Measurements from ENCODE around the gene MYADML2.
"Not testable (repeated sequence)": the region's sequence is repeated elsewhere in the genome, so short reads cannot be mapped to it uniquely, and the experiment has no call there.

Gene MYADML2, protein sequence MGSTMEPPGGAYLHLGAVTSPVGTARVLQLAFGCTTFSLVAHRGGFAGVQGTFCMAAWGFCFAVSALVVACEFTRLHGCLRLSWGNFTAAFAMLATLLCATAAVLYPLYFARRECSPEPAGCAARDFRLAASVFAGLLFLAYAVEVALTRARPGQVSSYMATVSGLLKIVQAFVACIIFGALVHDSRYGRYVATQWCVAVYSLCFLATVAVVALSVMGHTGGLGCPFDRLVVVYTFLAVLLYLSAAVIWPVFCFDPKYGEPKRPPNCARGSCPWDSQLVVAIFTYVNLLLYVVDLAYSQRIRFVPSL

DNA sequence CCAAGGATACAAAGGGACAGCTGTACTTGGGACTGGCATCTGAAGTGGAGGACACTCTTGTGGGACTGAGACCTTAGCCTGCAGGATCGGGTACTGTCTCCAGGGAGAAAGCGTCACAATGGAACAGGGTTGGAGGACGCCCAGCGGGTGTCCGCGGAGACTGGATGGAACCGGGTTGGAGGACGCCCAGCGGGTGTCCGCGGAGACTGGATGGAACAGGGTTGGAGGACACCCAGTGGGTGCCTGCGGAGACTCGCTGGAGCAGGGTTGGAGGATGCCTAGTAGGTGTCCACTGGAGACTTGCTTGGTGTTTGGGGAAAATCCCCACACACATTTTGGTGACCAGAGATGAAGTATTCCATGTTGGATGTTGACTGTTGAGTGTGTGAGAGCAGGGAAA is at the start of gene MYADML2:
MYADML2 (minus strand) TSS at position 45 of the 400 bp plus-strand sequence. CDS start 5,492 bp downstream, outside the sequence.
- DNase-seq (ENCODE audit: low spot score) (no peak), FAIRE-seq (no peak)

DNA sequence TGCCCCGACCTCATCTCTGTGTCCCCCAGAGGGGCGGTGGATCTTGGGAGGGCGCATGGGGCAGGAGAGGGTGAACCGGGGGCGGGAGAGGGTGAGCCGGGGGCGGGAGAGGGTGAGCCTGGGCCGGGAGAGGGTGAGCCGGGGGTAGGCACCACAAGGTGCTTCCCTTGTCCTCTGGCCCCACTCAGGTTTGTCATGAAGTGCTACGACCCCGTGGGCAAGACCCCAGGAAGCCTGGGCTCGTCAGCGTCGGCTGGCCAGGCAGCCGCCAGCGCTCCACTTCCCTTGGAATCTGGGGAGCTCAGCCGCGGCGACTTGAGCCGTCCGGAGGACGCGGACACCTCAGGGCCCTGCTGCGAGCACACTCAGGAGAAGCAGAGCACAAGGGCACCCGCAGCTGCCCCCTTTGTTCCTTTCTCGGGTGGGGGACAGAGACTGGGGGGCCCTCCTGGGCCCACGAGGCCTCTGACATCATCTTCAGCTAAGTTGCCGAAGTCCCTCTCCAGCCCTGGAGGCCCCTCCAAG is 49.3 kb upstream of the MYADML2 start:
- no peak for FAIRE-seq

DNA sequence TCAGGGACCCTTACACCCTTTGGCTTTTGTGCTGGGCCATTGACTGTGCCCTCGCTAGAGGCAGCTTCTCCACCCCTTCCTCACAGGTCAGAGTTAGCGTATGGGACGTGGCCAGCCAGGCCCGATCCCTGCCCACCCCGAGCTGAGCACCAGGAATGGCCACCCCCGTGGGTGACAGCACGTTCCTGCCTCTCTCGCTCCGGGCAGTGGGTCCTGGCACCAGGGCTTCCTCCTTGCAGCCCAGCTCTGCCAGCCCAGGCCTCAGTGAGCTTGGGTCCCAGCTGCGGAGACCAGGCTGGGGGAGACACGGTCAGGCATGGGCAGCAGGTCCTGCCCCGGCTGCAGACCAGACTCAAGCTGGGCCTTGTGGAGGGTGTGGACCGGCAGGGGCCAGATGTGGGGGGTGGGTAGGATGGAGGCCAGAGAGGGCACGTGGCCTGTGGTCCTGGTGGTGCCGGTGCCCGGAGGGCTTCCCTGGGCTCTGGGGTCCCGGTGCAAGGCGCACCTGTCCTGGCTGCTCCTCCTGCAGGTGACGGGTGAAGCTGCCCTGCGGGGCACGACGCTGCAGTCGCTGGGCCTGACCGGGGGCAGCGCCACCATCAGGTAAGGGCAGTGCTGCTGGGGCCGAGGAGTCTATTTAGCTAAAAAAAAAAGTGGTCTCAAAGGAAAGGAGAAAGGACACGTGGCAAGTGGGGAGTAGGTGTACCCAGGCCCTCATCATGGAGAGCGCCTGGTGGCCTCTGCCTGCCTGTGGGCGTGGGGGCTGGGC is 48.6 kb upstream of the MYADML2 start:
- FAIRE-seq: no peak
- DNase-seq (ENCODE audit: low spot score): no peak

More for the DNA sequence above, 49.3 kb upstream of the MYADML2 start:
- no peak for DNase-seq (ENCODE audit: low spot score)

DNA sequence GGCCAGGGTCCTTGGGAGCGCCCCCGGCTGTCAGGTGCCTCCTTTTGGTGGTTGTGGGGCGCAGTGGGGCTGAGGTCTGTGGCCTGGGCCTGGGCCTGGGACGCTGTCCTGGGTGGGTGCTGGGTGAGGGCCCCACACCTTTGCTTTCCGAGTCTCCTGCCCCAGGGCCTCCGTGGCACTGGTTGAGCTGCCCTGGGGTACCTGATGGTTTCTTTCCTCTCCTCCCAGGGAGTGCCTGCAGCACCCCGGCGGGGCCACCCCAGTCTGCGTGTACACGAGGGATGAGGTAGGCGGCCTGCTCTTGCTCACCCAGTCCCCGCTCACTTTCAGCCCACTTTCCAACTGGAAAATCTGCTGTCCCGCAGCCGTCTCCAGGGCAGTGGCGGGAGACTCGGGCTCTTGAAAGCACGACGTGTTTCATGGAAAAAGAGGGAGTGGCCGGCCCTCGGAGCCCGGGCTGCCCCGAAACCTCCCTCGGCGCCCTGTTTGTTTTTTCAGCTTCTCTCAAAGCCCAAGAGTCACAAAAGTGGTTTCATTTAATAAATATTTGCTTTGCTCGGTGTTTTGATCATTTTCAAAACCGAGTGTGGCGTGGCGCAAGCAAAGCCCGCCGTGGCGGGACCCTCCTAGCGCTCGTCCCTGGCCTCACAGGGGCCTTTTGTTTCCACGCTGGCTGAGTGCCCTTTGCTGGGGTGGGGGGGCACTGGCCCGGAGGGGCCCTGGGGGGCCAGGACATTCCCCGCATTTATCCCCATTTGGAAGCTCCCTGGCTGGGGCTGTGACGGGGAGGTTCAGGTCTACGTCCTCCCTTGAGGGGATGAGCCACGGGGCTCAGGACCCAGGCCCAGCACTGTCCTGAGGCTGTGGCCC is 47.8 kb upstream of the MYADML2 start:
- DNase-seq (ENCODE audit: low spot score) (no peak), FAIRE-seq (no peak)

DNA sequence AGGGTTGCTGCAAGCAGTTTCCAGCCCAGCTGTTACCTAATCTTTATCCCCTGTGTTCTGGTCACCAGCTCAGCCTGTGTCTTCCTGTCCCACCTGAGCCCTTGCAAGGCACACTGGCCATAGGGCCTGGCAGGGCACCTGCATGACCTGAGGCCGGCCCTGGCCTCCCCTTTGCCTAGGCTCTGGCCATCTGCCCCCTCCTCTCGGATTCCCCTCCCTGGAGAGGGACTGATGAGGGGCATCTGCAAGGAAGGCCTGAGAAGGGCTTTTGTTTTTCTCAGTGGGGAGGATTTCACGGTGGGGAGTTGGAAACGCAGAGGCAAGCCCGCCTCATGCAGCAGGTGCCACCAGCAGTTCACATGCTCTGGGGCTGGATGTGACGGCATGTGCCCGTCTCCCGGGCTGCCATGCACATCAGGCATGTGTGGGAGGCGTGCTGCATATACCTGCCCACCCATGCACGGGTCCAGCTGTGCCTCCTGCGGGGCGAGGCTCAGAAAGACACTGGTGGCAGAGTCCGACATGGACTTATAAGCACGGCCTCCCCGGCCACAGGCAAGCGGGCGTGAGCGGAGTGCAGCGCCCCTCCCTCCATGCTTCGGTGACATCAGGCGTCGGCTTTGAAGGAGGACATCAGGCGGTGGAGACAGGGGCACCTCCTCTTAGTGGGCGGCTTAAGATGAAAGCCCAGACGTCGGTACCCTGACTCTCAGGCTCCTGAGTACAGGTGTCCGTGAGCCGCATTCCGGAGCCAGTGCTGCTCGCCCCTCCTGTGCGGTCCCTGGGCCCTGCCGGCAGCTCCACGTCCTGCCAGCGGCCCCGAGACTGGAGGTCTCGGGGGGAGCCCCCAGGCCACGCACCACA is 46.9 kb upstream of the MYADML2 start:
- FAIRE-seq (no peak), DNase-seq (ENCODE audit: low spot score) (no peak)

DNA sequence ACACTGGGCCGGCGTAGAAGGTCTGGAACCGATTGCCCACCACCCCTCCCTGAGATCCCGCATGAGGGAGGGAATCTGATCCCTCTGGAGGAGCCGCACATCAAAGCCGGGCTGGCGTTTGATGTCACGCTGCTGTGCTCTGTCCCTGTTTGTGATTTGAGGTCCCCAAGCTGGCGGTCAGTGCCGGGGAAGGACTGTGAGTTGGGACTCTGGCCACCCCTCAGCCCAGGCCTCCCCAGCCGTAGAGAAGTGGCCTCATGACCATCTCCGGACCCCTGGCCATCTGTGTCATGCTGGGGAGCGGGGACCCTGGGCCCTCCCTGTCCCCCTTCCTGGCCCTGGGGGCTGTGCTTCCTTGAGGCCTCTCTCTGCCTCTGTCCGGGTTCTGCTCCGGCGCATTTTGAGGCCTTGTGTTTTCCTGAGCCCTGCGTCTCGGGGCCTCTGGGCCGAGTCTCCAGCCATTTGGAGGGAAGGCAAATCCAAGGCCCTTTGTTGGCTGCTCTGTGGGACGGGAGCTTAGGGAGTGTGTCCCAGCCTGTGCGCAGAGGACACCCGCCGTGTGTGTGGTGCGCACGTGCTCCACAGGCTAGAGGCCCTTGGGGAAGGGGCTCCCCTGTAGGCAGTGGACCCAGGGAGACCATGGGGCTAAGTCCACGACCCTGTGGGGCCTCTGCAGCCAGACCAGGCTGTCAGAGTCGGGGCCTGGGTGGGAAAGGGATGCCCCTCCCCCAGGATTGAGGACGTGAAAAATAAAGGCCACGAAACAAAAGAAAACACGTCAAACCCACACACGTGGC is 45.5 kb upstream of the MYADML2 start:
- DNase-seq (ENCODE audit: low spot score) (no peak), FAIRE-seq (no peak)

DNA sequence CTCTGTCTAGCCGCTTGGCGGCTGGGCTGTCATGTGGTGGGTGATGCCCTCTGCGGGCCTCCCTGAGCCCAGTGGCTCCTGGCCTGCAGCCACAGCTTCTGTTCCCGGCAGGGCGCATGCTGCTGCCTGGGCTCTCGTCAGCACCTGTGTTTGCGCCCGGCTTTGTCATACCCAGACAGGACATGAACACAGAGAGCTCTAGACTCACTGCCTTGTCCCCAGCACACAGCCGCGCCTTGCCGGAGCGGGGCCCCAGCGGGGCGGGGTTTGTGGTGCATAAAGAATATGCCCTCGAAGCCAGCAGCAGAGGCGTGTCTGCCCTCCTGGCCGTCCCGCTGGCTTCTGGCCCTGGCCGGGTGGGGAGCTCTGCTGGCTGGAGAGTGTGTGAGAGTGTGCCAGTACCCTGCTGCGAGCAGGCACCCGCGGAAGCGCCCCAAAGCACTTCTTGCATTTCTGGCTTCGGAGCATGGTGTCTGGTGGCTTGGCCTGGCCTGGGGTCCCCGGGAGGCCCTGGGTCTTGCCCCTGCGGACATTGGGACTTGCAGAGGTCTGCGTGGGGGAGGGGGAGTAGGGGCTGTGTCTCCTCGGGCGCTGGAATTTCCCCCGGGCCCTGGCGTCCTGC is 44.8 kb upstream of the MYADML2 start:
- DNase-seq (ENCODE audit: low spot score) (peak; percentile 72), FAIRE-seq (no peak)

DNA sequence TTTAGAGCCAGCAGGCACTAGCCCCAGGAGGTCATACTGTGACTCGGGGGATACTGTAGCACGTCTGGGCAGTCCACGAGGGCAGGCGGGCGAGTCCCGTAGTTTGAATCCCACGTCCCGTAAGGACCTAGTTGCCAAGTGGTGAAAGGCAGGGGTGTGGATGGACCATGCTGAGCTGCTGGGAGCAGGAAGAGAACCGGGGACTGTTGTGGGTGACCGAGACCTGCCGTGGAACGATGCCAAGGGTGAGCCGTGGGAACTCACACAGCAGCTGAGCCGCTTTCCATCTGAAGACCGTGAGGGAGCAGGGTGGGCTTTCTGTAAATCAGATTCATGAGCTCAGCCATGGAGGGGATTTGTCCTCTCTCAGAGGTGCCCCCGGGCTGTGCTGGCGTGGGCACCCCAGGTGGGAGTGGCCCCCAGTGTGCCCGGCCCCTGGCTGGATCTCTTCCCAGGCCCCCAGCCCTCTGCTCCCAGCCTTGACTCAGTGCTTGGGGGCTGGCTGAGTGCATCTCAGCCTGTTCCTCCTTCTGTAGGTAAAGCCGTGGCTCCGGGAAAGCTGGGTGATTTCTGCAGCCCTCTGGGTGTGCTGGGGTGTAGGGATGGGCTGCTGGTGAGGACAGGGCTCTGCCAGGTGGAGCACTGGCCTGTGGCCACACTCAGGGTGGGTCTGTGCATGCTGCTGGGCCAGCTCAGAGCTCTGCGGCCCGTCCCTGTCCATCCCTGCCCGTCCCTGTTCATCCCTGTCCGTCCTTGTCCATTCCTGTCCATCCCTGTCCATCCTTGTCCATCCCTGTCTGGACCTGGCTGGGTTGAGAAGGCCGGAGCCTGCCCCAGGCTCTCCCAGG is 44.0 kb upstream of the MYADML2 start:
- FAIRE-seq (no peak), DNase-seq (ENCODE audit: low spot score) (no peak)

DNA sequence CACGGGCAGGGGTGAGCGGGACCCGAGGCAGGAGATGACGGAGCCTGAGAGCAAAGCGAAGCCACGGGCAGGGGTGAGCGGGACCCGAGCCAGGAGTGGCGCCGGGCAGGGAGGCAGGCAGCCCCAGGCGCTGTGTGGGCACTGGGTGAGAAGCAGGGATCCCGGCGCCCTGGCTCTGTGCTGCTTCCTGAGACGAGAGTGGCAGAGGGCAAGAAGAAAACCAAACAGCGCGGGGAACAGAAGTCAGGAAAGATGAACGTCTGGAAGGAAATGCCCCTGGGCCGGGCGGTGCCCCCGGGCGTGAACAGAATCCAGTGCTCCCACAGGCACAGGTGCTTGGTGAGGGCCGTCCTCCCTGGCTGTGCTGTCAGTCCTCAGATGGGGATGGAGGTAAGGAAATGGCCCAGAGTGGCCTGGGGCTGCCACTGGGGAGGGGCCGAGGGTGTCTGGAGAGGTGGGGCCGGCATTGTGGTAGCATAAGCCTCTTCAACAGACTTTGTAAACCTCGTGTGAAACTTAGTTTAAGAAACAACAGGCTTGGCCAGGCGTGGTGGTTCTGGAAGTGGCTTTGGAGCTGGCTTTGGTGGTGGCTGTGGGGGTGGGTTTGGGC is 40.2 kb upstream of the MYADML2 start:
- FAIRE-seq: no peak

DNA sequence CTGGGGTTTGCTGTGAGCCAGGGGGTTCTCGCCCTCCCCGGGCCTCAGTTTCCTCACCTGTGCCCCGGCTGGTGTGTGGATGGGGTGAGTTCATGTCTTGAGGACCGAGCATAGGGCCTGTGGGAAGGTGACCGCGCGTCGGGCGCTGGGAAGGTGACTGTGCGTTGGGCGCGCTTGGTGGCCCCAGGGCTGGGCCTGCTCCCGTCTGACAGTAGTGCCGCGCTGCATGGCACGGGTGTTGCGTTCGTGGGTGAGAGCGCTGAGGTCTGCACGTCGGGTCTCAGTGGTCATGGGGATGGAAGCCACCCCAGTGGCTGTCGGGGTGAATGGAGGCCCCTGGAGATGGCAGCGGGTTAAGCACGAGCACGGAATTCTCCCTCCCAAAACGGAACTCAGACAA is 39.6 kb upstream of the MYADML2 start:
- no peak for FAIRE-seq
- no peak for DNase-seq (ENCODE audit: low spot score)

More for the DNA sequence above, 40.2 kb upstream of the MYADML2 start:
- DNase-seq (ENCODE audit: low spot score): no peak

DNA sequence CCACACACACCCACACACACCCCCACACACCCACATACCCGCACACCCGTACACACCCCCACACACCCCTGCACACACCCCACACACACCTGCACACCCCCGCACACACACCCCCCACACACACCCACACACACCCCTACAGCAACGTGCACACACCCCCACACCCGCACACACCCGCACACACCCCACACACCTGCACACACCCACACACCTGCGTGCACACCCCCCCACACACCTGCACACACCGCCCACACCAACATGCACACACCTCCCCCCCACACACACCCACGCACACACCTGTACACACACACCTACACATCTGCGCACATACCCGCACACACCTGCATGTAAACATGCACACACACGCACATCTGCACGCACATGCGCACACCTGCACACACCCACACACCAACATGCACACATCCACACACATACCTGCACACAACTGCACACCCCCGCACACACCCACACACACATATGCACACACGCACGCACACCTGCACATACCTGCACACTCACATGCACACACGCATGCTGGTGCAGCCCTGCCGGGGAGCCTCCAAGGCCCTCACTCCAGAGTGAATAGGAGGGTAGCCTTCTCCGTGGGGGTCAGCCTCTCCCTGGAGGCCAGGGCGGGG is 37.9 kb upstream of the MYADML2 start:
- FAIRE-seq (no peak), DNase-seq (ENCODE audit: low spot score) (no peak)

DNA sequence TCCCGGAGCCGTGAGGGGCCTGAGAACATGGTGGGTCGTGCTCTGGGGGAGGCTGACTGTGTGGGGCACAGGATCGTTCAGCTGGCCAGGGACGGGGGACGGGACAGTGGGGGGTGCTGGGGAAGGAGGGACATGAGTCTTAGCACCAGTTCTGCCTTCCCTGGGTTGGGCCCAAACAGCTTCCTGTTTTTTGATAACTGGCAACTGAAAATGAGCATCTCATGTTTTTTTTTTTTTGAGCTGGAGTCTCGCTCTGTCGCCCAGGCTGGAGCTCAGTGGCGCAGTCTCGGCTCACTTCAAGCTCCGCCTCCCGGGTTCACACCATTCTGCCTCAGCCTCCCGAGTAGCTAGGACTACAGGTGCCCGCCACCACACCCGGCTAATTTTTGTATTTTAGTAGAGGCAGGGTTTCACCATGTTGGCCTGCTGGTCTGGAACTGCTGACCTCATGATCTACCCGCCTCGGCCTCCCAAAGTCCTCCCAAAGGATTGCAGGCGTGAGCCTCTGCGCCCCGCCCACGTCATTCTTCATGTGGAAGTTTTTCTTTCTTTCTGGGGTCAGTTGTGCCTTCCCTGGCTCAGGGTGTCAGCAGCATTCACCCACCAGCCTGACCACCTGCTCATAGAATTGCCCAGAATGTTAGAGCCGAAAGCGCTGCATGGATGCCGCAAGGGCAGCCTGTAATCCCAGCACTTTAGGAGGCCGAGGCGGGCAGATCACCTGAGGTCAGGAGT is 36.8 kb upstream of the MYADML2 start:
- DNase-seq (ENCODE audit: low spot score): no peak
- no peak for FAIRE-seq

DNA sequence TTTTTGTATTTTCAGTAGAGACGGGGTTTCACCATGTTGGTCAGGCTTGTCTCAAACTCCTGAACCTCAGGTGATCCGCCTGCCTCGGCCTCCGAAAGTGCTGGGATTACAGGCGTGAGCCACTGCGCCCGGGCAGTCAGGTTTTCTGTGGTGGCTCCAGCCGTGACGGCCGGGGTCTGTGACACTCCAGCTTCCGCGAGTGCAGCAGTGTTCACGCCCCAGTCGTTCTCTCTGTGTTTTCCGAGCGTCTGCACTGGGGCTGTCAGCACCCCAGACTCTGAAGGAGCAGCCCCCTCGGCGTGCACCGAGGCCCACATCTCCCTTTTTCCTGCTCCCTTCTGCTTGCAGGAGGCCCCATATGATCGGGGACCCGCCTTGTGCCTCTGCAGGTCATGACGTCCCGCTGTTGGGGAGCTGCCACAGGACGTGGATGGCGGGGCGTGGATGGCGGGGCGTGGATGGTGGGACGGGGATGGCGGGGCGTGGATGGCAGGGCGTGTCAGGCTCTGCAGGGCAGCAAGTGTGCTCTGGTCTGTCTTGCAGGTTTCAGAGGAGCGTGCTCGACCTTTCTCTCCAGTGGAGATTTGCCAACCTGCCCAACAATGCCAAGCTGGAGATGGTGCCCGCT is 36.1 kb upstream of the MYADML2 start:
- DNase-seq (ENCODE audit: low spot score) (no peak), FAIRE-seq (no peak)

DNA sequence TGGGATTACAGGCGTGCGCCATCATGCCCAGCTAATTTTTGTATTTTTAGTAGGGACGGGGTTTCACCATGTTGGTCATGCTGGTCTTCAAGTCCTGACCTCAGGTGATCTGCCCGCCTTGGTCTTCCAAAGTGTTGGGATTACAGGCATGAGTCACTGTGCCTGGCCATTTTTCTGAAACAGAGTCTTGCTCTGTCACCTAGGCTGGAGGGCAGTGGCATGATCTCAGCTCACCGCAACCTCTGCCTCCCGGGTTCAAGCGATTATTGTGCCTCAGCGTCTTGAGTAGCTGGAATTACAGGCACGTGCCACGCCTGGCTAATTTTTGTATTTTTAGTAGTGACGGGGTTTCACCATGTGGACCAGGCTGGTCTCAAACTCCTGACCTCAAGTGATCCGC is 34.5 kb upstream of the MYADML2 start:
- FAIRE-seq: not testable (repeated sequence)
- DNase-seq (ENCODE audit: low spot score): peak; percentile 42

DNA sequence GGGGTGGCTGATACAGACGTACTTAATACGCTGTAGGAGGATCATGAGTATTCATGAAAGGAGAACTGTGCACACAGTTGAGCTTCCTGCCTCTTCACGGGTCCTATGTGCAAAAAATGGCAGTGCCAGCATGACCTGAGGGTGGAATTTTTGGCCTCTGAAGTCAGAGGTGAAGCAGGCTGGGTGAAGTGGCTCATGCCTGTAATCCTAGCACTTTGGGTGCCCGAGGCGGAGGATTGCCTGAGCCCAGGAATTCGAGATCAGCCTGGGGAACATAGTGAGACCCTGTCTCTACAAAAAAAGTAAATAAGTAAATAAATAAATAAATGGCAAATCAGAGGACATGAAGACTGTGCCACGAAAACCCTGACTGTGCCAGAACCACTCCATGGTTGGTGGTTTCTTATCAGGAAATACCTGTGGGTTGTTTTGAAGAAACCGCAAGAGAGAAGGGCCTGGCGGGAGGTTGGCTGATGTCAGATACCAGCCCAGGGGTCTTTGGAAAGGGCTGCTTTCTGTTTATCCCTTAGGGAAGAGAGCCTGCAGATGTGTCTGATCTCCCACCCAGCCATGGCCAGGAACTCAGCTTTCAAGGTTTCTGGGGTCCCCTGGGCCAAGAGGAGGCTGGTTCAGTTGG is 33.8 kb upstream of the MYADML2 start:
- FAIRE-seq (no peak), DNase-seq (ENCODE audit: low spot score) (peak; percentile 18)

DNA sequence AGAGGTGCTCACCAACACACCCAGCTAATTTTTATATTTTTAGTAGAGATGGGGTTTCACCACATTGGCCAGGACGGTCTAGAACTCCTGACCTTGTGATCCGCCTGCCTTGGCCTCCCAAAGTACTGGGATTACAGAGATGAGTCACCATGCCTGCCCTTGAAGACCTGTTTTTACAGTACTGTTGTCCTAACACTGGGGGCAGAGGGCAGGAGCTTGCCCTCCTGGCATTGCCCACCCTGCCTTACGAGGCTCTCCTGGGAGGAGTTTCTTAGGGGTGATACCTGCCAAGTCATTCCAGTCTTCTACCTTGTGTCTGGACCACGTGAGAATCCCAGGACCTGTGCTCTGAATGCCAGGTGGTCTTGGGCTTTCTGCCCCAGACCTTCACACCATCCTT is 33.1 kb upstream of the MYADML2 start:
- no peak for FAIRE-seq
- no peak for DNase-seq (ENCODE audit: low spot score)

Measured in RCC 7860 (cell line).